GM12872 (cell line): ENCODE measurements around the gene TMEM165.

ENCODE experiments used
- CTCF ChIP-seq: IDR thresholded peaks from 3 replicates; pipeline ENCODE4 v1.5.1; 2011; ENCODE audit warnings: low read depth, mild to moderate bottlenecking, low read length, moderate library complexity; ENCODE audit not compliant: insufficient read depth

Gene TMEM165

GRCh38 chr4:55386073-55386472 lies 9.7 kb upstream of the TMEM165 start:
- no peak for TF ChIP-seq CTCF

GRCh38 chr4:55386840-55387239 lies 8.9 kb upstream of the TMEM165 start:
- TF ChIP-seq CTCF, result no peak

- no peak for TF ChIP-seq CTCF
Measured at GRCh38 chr4:55393461-55394320, 2.1 kb upstream of the TMEM165 start.

GRCh38 chr4:55395218-55395528 lies 584 bp upstream of the TMEM165 start:
- TF ChIP-seq CTCF, result peak; percentile 18; the same call in 1 of the 3 replicates

- TF ChIP-seq CTCF, result no peak
Measured at GRCh38 chr4:55396308-55397125, 760 bp downstream of the TMEM165 start.

- TF ChIP-seq CTCF, result no peak
Measured at GRCh38 chr4:55397126-55397436, 1.3 kb downstream of the TMEM165 start.

GRCh38 chr4:55397520-55398321 lies 2.0 kb downstream of the TMEM165 start:
- no peak for TF ChIP-seq CTCF
